Heart right ventricle (tissue), 12 donors: Measurements from ENCODE around the gene EIF3CL. TPM values are rescaled to one million over a fixed set of nuclear protein-coding genes. Genes with fewer than 3 reads are reported as not detected.

Experiments used
- microRNA-seq, 2 donors: library from miRNA; unstranded; fragments of <30 nt; microRNA quantifications; one replicate each; pipeline ENCODE4 v1.2.0, GENCODE V29; 2021
- polyA plus RNA-seq, 2 donors: library from polyadenylated mRNA; stranded (reverse); fragments of 200-250 nt; gene quantifications; one replicate each; pipeline ENCODE4 v1.2.3, GENCODE V29; 2013
- total RNA-seq, 10 donors: library from RNA; stranded (reverse); fragmentation: NEBNext Ultra II Directional in 3 of 10; extraction: Animal tissue kit (Norgen Biotek cat#: 25700) in 3 of 10; gene quantifications; one replicate each; pipeline versions ENCODE4 v1.2.1 to v1.2.4, GENCODE V29; 2021 to 2023
- donor health status: ischemic (EF 13 %, LVEDD 7.1; RV severe dilation, severe dysfunction).
- donor health status: healthy with polysubstance abuse.
- donor health status: DM: no; HTN: yes; CAD: no.
- donor health status: DM: no; HTN: no; CAD: no.
- donor health status: ischemic (EF 25% LVEDD 6.9; RV normal size, moderate dysfunction).
- donor health status: ischemic (EF 25% LVEDD 5.7; RV mildly dilated, moderate dysfunction).
- donor health status: healthy.
- donor health status: nonischemic (EF 11% LVEDD 7.7; RV severe dilation, severe dysfunction).
- donor health status: DM: yes; HTN: yes; CAD: no.
- donor health status: PGD.
- donor health status: ischemic (EF 29% LVEDD 5.4; RV normal size, mild dysfunction).
- donor health status: nonischemic (EF 23%, LVEDD 6.1; RV moderate dilation, normal function).

The EIF3CL gene
- total and polyA plus RNA-seq, 12 donors: 10.3 to 103 (median 47.2) TPM

Small RNAs within 50 kb of the gene (microRNA-seq; reads per million reads assigned to microRNA genes)
- 0 reads per million in 2 donors for gene MIR6862-1

Other genes with a start within 250 kb of the EIF3CL start
- 10 to 100 TPM; 22.1 to 41.8 (median 28.9) TPM for gene XPO6, start 191.9 kb downstream of the EIF3CL start, total RNA-seq
- gene XPO6, start 191.9 kb downstream of the EIF3CL start, polyA plus RNA-seq: 10 to 100 TPM; 34.1 to 36.3 TPM
- gene SBK1, start 111.3 kb downstream of the EIF3CL start, total RNA-seq: 1 to 10 TPM; 1.1 to 7.0 (median 3.4) TPM
- 1 to 10 TPM in 1 of 2 donors, under 1 TPM in 1; 0.38 to 2.9 TPM for gene SBK1, start 111.3 kb downstream of the EIF3CL start, polyA plus RNA-seq
- gene NPIPB6, start 40.3 kb downstream of the EIF3CL start, total RNA-seq: 1 to 10 TPM in 3 of 10 donors, under 1 TPM in 5, not detected in 2; 0.25 to 1.8 (median 0.72) TPM
- gene NPIPB6, start 40.3 kb downstream of the EIF3CL start, polyA plus RNA-seq: under 1 TPM; 0.12 to 0.22 TPM
- not detected for gene NPIPB7, start 68.5 kb upstream of the EIF3CL start, total RNA-seq
- not detected for gene NPIPB7, start 68.5 kb upstream of the EIF3CL start, polyA plus RNA-seq
- 10 to 100 TPM in 7 of 10 donors, 1 to 10 TPM in 3; 6.5 to 17.6 (median 10.8) TPM for gene CLN3, start 88.2 kb upstream of the EIF3CL start, total RNA-seq
- gene CLN3, start 88.2 kb upstream of the EIF3CL start, polyA plus RNA-seq: 10 to 100 TPM; 10.2 to 21.2 TPM
- gene APOBR, start 90.8 kb upstream of the EIF3CL start, total RNA-seq: 1 to 10 TPM in 1 of 10 donors, under 1 TPM in 9; 0.15 to 2.3 (median 0.56) TPM
- under 1 TPM; 0.51 to 0.94 TPM for gene APOBR, start 90.8 kb upstream of the EIF3CL start, polyA plus RNA-seq
- gene IL27, start 103.0 kb upstream of the EIF3CL start, total RNA-seq: under 1 TPM in 1 of 10 donors, not detected in 9; 0.49 TPM
- gene IL27, start 103.0 kb upstream of the EIF3CL start, polyA plus RNA-seq: under 1 TPM in 1 of 2 donors, not detected in 1; 0.04 TPM
- gene NUPR1, start 135.1 kb upstream of the EIF3CL start, total RNA-seq: 10 to 100 TPM; 16.7 to 58.1 (median 27.9) TPM
- 10 to 100 TPM; 62.9 to 74.4 TPM for gene NUPR1, start 135.1 kb upstream of the EIF3CL start, polyA plus RNA-seq
- 10 to 100 TPM; 11.1 to 20.9 (median 13.6) TPM for gene SGF29, start 150.1 kb upstream of the EIF3CL start, total RNA-seq
- 10 to 100 TPM; 17.1 to 35.1 TPM for gene SGF29, start 150.1 kb upstream of the EIF3CL start, polyA plus RNA-seq
- gene SULT1A2, start 193.2 kb upstream of the EIF3CL start, total RNA-seq: 1 to 10 TPM in 2 of 10 donors, under 1 TPM in 8; 0.24 to 1.7 (median 0.64) TPM
- gene SULT1A2, start 193.2 kb upstream of the EIF3CL start, polyA plus RNA-seq: 1 to 10 TPM in 1 of 2 donors, under 1 TPM in 1; 0.28 to 1.2 TPM
- gene SULT1A1, start 206.2 kb upstream of the EIF3CL start, total RNA-seq: 10 to 100 TPM in 9 of 10 donors, 1 to 10 TPM in 1; 8.3 to 25.3 (median 17.0) TPM
- 10 to 100 TPM in 1 of 2 donors, 1 to 10 TPM in 1; 9.0 to 10.8 TPM for gene SULT1A1, start 206.2 kb upstream of the EIF3CL start, polyA plus RNA-seq
- under 1 TPM in 1 of 10 donors, not detected in 9; 0.61 TPM for gene NPIPB8, start 234.2 kb upstream of the EIF3CL start, total RNA-seq
- gene NPIPB8, start 234.2 kb upstream of the EIF3CL start, polyA plus RNA-seq: not detected